Transverse colon (tissue), 4 donors: Measurements from ENCODE around the gene SMG6. TPM values are rescaled to one million over a fixed set of nuclear protein-coding genes. Genes with fewer than 3 reads are reported as not detected.
A peak's percentile ranks its signal among the peaks of the same experiment; 100 is the strongest.

Source experiments
- DNase-seq: peaks from one replicate; pipeline ENCODE4 v3.0.0-alpha.2; 2019
- H3K27ac ChIP-seq, 4 donors: fragments of 200-600 bp; sonication (generic); 2 replicates each; pipeline ENCODE4 v1.5.1; 2016 to 2018; ENCODE audit warnings: inconsistent platforms in 4 of 4
- H3K27me3 ChIP-seq: fragments of 200-600 bp; sonication (generic); 2 replicates; pipeline ENCODE4 v1.5.1; 2017; ENCODE audit warnings: inconsistent platforms
- H3K36me3 ChIP-seq, 4 donors: fragments of 200-600 bp; sonication (generic); 2 replicates each; pipeline ENCODE4 v1.5.1; 2017 to 2019; ENCODE audit warnings: inconsistent platforms in 4 of 4
- H3K4me1 ChIP-seq, 4 donors: fragments of 200-600 bp; sonication (generic); 2 replicates each; pipeline ENCODE4 v1.5.1; 2017 to 2020; ENCODE audit warnings: inconsistent platforms in 4 of 4
- H3K4me3 ChIP-seq, 4 donors: fragments of 200-600 bp; sonication (generic); 1 replicate in 1 of 4; 2 replicates in 3 of 4; pipeline versions ENCODE4 v1.5.1 to v1.6.1; 2017 to 2019; ENCODE audit warnings: inconsistent platforms in 4 of 4
- H3K9me3 ChIP-seq, 2 donors: fragments of 200-600 bp; sonication (generic); 2 replicates each; pipeline ENCODE4 v1.5.1; 2017 to 2019; ENCODE audit warnings: inconsistent platforms in 2 of 2
- CTCF ChIP-seq, 5 experiments: fragments of 200-600 bp in 3 of 5; fragments of 450-650 bp in 2 of 5; sonication (generic) in 3 of 5; IDR thresholded peaks; 1 replicate in 2 of 5; 2 replicates in 3 of 5; pipeline ENCODE4 v1.5.1; 2016 to 2017; ENCODE audit warnings: antibody characterized with exemption in 5 of 5, inconsistent platforms in 3 of 5, mild to moderate bottlenecking in 2 of 5, moderate library complexity in 1 of 5
- EP300 ChIP-seq: sonication (generic); formaldehyde crosslinking; IDR thresholded peaks from one replicate; pipeline ENCODE4 v1.6.1; 2017; ENCODE audit warnings: antibody characterized with exemption, low read depth
- POLR2A ChIP-seq: fragments of 450-650 bp; IDR thresholded peaks from one replicate; pipeline ENCODE4 v1.6.1; 2016; ENCODE audit warnings: antibody characterized with exemption, mild to moderate bottlenecking, moderate library complexity
- POLR2AphosphoS5 ChIP-seq, 3 donors: sonication (generic); formaldehyde crosslinking; IDR thresholded peaks; one replicate each; pipeline ENCODE4 v1.6.1; 2016; ENCODE audit warnings: antibody characterized with exemption in 3 of 3
- WGBS, 2 donors: methylation state at CpG; one replicate each; pipeline ENCODE4 v1.1.5; 2018; ENCODE audit warnings: low coverage in 1 of 2; 5-methylcytosine and 5-hydroxymethylcytosine counted together
- in situ Hi-C, 4 donors: fragments of 200-750 bp; cut with MboI; loops; one replicate each; pipeline versions ENCODE4 v1.15.0 to v1.15.1; 2017; ENCODE audit warnings: low sequenced_read_pairs in 3 of 4, low pct_ligation_motif_present in 1 of 4, low pct_unique_long_range_greater_than_20kb in 1 of 4
- intact Hi-C: fragments of 100-400 bp; cut with DNase I; formaldehyde crosslinking; loops from one replicate; pipeline ENCODE4 v1.15.1; 2023; ENCODE audit warnings: low total_unique reads
- total RNA-seq, 4 donors: library from RNA; depleted of rRNA; stranded (reverse); fragments of >200 nt; gene quantifications; one replicate each; pipeline ENCODE4 v1.1.0, GENCODE V29; 2016

Gene SMG6
- total RNA-seq, 4 donors from 2014 or later: 28.6 to 112 (median 39.1) TPM

- no peak for TF ChIP-seq POLR2A
- intact Hi-C loops (loop anchor here (5.0 to 10.0 kb wide), 2 partner anchors 124 to 232 kb away; no protein-coding TSS in a partner anchor), in situ Hi-C loops (loop anchor here in 1 of 4 donors (25.0 kb wide), 1 partner anchor 112 kb away; no protein-coding TSS in a partner anchor)
- Histone ChIP-seq H3K4me1 (peaks cover 16 to 53% (median 42%) of the 10 kb centered on the region in 4 donors), H3K27me3 (peaks cover 57% of the 10 kb centered on the region), H3K36me3 (no peaks in the 10 kb centered on the region), H3K4me3 (peak overlapping the region in 3 of 4 donors; percentile 75 to 83 (median 81)), H3K27ac (peak overlapping the region; percentile 24 to 64 (median 52)), H3K9me3 (no peaks in the 10 kb centered on the region)
- 1% methylated on average over 42 of the region's 88 CpGs; no CpG with 5 or more reads in 1 of the 2 donors for WGBS, 2 donors
- peak; percentile 68 for DNase-seq
Observed at GRCh38 chr17:2050300-2051060, 253.1 kb downstream of the SMG6 start.

GRCh38 chr17:2049333-2050299 is 254.0 kb downstream of the SMG6 start:
- no peak for TF ChIP-seq POLR2A
- no peak for TF ChIP-seq CTCF (IDR thresholded peaks at IDR 0.05)
- TF ChIP-seq EP300: no peak
- TF ChIP-seq POLR2AphosphoS5 (IDR thresholded peaks at IDR 0.05): no peak
- H3K4me1 ChIP-seq: peaks cover 16 to 44% (median 35%) of the 10 kb centered on the region in 4 donors
- H3K4me3 ChIP-seq: peak overlapping the region; percentile 30 to 83 (median 78)
- WGBS, 2 donors: 4% methylated on average over 38 of the region's 104 CpGs; no CpG with 5 or more reads in 1 of the 2 donors
- no peaks in the 10 kb centered on the region for H3K36me3 ChIP-seq
- in situ Hi-C loops (loop anchor here in 3 of 4 donors (25.0 kb wide), 4 partner anchors 113 to 387 kb away; partner anchors contain the start of genes PRPF8 (in 1 of the 3), TLCD2 (in 1 of the 3) and WDR81 (in 1 of the 3)), intact Hi-C loops (loop anchor here (5.0 to 10.0 kb wide), 2 partner anchors 125 to 233 kb away; no protein-coding TSS in a partner anchor)
- H3K27me3 ChIP-seq: peaks cover 50% of the 10 kb centered on the region
- no peaks in the 10 kb centered on the region for H3K9me3 ChIP-seq
- H3K27ac ChIP-seq: peak overlapping the region; percentile 7 to 74 (median 54)
- DNase-seq: peak; percentile 90

GRCh38 chr17:2048805-2049204 is 254.8 kb downstream of the SMG6 start:
- 17% methylated on average over 9 of the region's 9 CpGs; no CpG with 5 or more reads in 1 of the 2 donors for WGBS, 2 donors
- Histone ChIP-seq H3K4me1 (peaks cover 16 to 36% (median 30%) of the 10 kb centered on the region in 4 donors), H3K27me3 (peaks cover 42% of the 10 kb centered on the region), H3K27ac (no peak overlapping the region), H3K9me3 (no peaks in the 10 kb centered on the region), H3K4me3 (peak overlapping the region in 1 of 4 donors; percentile 81), H3K36me3 (no peaks in the 10 kb centered on the region)
- intact Hi-C loops (no loop called here), in situ Hi-C loops (loop anchor here in 3 of 4 donors (25.0 kb wide), 3 partner anchors 337 to 387 kb away; partner anchors contain the start of genes PRPF8 (in 1 of the 3), TLCD2 (in 1 of the 3) and WDR81 (in 1 of the 3))
- TF ChIP-seq EP300 (no peak), POLR2AphosphoS5 (IDR thresholded peaks at IDR 0.05) (no peak), CTCF (IDR thresholded peaks at IDR 0.05) (no peak), POLR2A (no peak)
- no peak for DNase-seq

GRCh38 chr17:2047590-2047989 is 256.0 kb downstream of the SMG6 start:
- H3K27me3 ChIP-seq: peaks cover 32% of the 10 kb centered on the region
- no peak for TF ChIP-seq POLR2A
- TF ChIP-seq EP300: no peak
- TF ChIP-seq POLR2AphosphoS5 (IDR thresholded peaks at IDR 0.05): no peak
- TF ChIP-seq CTCF (IDR thresholded peaks at IDR 0.05): no peak
- 90 to 94% methylated on average over 6 of the region's 6 CpGs for WGBS, 2 donors
- DNase-seq: no peak
- in situ Hi-C loops (loop anchor here in 3 of 4 donors (25.0 kb wide), 3 partner anchors 335 to 385 kb away; partner anchors contain the start of genes PRPF8 (in 1 of the 3), TLCD2 (in 1 of the 3) and WDR81 (in 1 of the 3)), intact Hi-C loops (no loop called here)
- no peaks in the 10 kb centered on the region for H3K9me3 ChIP-seq
- H3K4me3 ChIP-seq: no peak overlapping the region
- H3K36me3 ChIP-seq: no peaks in the 10 kb centered on the region
- H3K4me1 ChIP-seq: peaks cover 21 to 42% (median 30%) of the 10 kb centered on the region in 4 donors
- H3K27ac ChIP-seq: no peak overlapping the region
